ENCODE data around the gene GBF1. TPM values are rescaled to one million over a fixed set of nuclear protein-coding genes. Genes with fewer than 3 reads are reported as not detected.
A peak's percentile ranks its signal among the peaks of the same experiment; 100 is the strongest.

The GBF1 gene
- total RNA-seq, 2 experiments from 2014 or later = 42.2 to 44.0 TPM

- ChIA-PET CTCF (interaction anchor here (1.0 to 4.5 kb wide), 8 partner anchors 12 to 82 kb away, joined by 3 to 42 read pairs (median 4); partner anchors contain the start of gene GBF1), POLR2A (interaction anchor here (0.9 to 4.0 kb wide), 5 partner anchors 17 to 72 kb away, joined by 3 to 63 read pairs (median 8); partner anchors contain the start of gene GBF1)
- intact Hi-C loops (cut with micrococcal nuclease) = loop anchor here (2.0 kb wide), 1 partner anchor 32 kb away; no protein-coding TSS in a partner anchor
- Mint-ChIP-seq H3K9me3 (no peaks in the 10 kb centered on the region), H3K27me3 (no peaks in the 10 kb centered on the region), H3K4me1 (ENCODE audit: low read depth) (peaks cover 74% of the 10 kb centered on the region), H3K36me3 (peaks cover 15% of the 10 kb centered on the region), H3K27ac (peak overlapping the region; percentile 97), H3K4me3 (no peak overlapping the region)
- DNase-seq = no peak
Observed at GRCh38 chr10:102269017-102269416, 23.7 kb downstream of the GBF1 start.

DNA sequence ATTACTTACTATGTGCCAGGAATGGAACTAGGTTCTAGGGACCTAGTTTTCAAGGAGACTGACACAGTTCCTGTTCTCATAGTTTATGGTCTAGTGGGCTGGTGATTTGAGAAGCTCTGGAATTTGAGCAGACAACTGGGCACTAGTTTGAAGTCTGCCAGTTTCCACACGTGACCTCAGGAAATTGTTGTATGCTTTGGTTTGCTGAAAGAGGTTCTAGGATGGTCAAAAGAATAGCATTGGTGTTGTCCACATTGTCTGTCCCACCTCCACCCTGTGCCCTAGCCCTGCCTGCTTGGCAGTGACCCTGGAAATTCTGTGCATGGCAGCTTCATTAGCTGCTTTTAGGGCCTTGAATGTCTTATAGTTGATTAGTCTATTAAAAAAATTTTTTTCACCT is 28.7 kb downstream of the GBF1 start:
- peaks cover 34% of the 10 kb centered on the region for H3K4me1 Mint-ChIP-seq (ENCODE audit: low read depth)
- H3K27ac Mint-ChIP-seq = no peak overlapping the region
- intact Hi-C loops (cut with micrococcal nuclease) = no loop called here
- no peak overlapping the region for H3K4me3 Mint-ChIP-seq
- no peaks in the 10 kb centered on the region for H3K9me3 Mint-ChIP-seq
- no peaks in the 10 kb centered on the region for H3K27me3 Mint-ChIP-seq
- DNase-seq = no peak
- peaks cover 10% of the 10 kb centered on the region for H3K36me3 Mint-ChIP-seq
- ChIA-PET CTCF (interaction anchor here (0.8 kb wide), 1 partner anchor 26 kb away, joined by 3 read pairs; no protein-coding TSS in a partner anchor), POLR2A (no interaction called here)

DNA sequence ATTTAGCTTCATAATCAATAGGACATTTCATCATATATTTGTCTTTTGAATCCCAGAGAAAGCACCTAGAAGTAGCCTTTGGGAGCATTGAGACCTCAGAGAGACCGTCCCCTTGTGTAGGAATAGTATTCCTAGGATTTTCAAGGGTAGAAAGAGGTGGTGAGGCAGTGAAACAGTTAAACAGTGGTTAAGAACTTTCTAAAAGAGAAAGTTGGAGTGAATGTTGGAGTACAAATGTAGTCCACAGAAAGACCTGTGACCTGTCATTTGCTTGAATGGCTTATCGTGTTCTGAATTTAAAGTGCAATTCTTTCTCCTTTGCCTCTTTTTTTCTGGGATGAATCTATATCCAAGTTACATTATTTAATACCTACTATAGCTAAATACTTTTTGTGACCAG is 30.0 kb downstream of the GBF1 start:
- peaks cover 38% of the 10 kb centered on the region for H3K4me1 Mint-ChIP-seq (ENCODE audit: low read depth)
- no peak overlapping the region for H3K4me3 Mint-ChIP-seq
- no peak overlapping the region for H3K27ac Mint-ChIP-seq
- POLR2A ChIA-PET = no interaction called here
- H3K9me3 Mint-ChIP-seq = no peaks in the 10 kb centered on the region
- H3K27me3 Mint-ChIP-seq = no peaks in the 10 kb centered on the region
- DNase-seq = no peak
- peaks cover 8% of the 10 kb centered on the region for H3K36me3 Mint-ChIP-seq
- CTCF ChIA-PET = interaction anchor here (1.5 kb wide), 2 partner anchors 45 to 77 kb away, joined by 4 to 5 read pairs; no protein-coding TSS in a partner anchor
- intact Hi-C loops (cut with micrococcal nuclease) = no loop called here

- H3K4me3 Mint-ChIP-seq = no peak overlapping the region
- intact Hi-C loops (cut with micrococcal nuclease) = no loop called here
- no peaks in the 10 kb centered on the region for H3K9me3 Mint-ChIP-seq
- H3K4me1 Mint-ChIP-seq (ENCODE audit: low read depth) = peaks cover 46% of the 10 kb centered on the region
- peaks cover 10% of the 10 kb centered on the region for H3K36me3 Mint-ChIP-seq
- ChIA-PET CTCF (interaction anchor here (0.8 to 1.9 kb wide), 5 partner anchors 11 to 154 kb away, joined by 3 to 9 read pairs (median 6); no protein-coding TSS in a partner anchor), POLR2A (no interaction called here)
- DNase-seq = no peak
- no peak overlapping the region for H3K27ac Mint-ChIP-seq
- no peaks in the 10 kb centered on the region for H3K27me3 Mint-ChIP-seq
Observed at GRCh38 chr10:102279104-102279503, 33.8 kb downstream of the GBF1 start.

- no peak for DNase-seq
- ChIA-PET POLR2A (no interaction called here), CTCF (interaction anchor here (0.7 to 1.9 kb wide), 2 partner anchors 17 to 70 kb away, joined by 3 to 7 read pairs; no protein-coding TSS in a partner anchor)
- Mint-ChIP-seq H3K4me3 (no peak overlapping the region), H3K36me3 (peaks cover 10% of the 10 kb centered on the region), H3K9me3 (no peaks in the 10 kb centered on the region), H3K4me1 (ENCODE audit: low read depth) (peaks cover 60% of the 10 kb centered on the region), H3K27ac (peak overlapping the region; percentile 63), H3K27me3 (no peaks in the 10 kb centered on the region)
- intact Hi-C loops (cut with micrococcal nuclease) = no loop called here
Observed at GRCh38 chr10:102280397-102281101, 35.2 kb downstream of the GBF1 start.

- H3K27ac Mint-ChIP-seq = no peak overlapping the region
- POLR2A ChIA-PET = no interaction called here
- H3K27me3 Mint-ChIP-seq = no peaks in the 10 kb centered on the region
- intact Hi-C loops (cut with micrococcal nuclease) = no loop called here
- H3K4me1 Mint-ChIP-seq (ENCODE audit: low read depth) = peaks cover 65% of the 10 kb centered on the region
- no peaks in the 10 kb centered on the region for H3K9me3 Mint-ChIP-seq
- peaks cover 10% of the 10 kb centered on the region for H3K36me3 Mint-ChIP-seq
- no peak for DNase-seq
- CTCF ChIA-PET = no interaction called here
- no peak overlapping the region for H3K4me3 Mint-ChIP-seq
Observed at GRCh38 chr10:102281102-102281487, 35.8 kb downstream of the GBF1 start.

DNA sequence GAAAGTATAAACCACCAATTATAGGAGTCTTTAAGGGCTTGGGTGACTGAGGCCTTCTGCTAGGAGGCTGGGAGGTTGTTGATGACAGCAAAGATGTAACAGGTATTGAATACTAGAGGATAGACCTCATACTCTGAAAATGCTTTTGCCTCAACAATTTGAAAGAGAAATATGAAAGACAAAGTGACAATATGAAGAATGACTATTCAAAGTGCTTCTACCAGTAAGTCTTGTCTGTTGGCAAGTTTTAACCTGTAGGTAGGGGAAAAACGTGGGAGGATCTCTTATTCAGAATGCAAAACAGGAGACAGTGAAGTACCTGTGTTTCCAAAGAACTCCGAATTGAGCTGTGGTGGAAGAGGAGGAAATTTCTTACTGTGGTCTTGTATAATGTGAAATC is 38.2 kb downstream of the GBF1 start:
- Mint-ChIP-seq H3K27ac (peak overlapping the region; percentile 93), H3K27me3 (no peaks in the 10 kb centered on the region), H3K9me3 (no peaks in the 10 kb centered on the region), H3K4me1 (ENCODE audit: low read depth) (peaks cover 85% of the 10 kb centered on the region), H3K36me3 (peaks cover 24% of the 10 kb centered on the region), H3K4me3 (peak overlapping the region; percentile 46)
- intact Hi-C loops (cut with micrococcal nuclease) = loop anchor here (1.0 kb wide), 4 partner anchors 15 to 55 kb away; no protein-coding TSS in a partner anchor
- ChIA-PET CTCF (interaction anchor here (0.6 to 4.1 kb wide), 7 partner anchors 12 to 114 kb away, joined by 3 to 32 read pairs (median 7); partner anchors contain the start of gene GBF1), POLR2A (interaction anchor here (0.7 to 6.1 kb wide), 5 partner anchors 15 to 58 kb away, joined by 5 to 63 read pairs (median 6); partner anchors contain the start of gene GBF1)
- peak; percentile 40 for DNase-seq

GRCh38 chr10:102283890-102284289 is 38.6 kb downstream of the GBF1 start:
- peaks cover 23% of the 10 kb centered on the region for H3K36me3 Mint-ChIP-seq
- ChIA-PET POLR2A (interaction anchor here (0.7 to 6.1 kb wide), 6 partner anchors 16 to 58 kb away, joined by 3 to 63 read pairs (median 6); partner anchors contain the start of gene GBF1), CTCF (interaction anchor here (0.6 to 4.1 kb wide), 6 partner anchors 16 to 114 kb away, joined by 3 to 32 read pairs (median 6); partner anchors contain the start of gene GBF1)
- peak overlapping the region; percentile 93 for H3K27ac Mint-ChIP-seq
- DNase-seq = no peak
- intact Hi-C loops (cut with micrococcal nuclease) = loop anchor here (1.0 to 2.0 kb wide), 5 partner anchors 16 to 54 kb away; partner anchors contain the start of gene GBF1
- H3K9me3 Mint-ChIP-seq = no peaks in the 10 kb centered on the region
- peaks cover 85% of the 10 kb centered on the region for H3K4me1 Mint-ChIP-seq (ENCODE audit: low read depth)
- H3K27me3 Mint-ChIP-seq = no peaks in the 10 kb centered on the region
- H3K4me3 Mint-ChIP-seq = peak overlapping the region; percentile 46

GRCh38 chr10:102284531-102284930 is 39.2 kb downstream of the GBF1 start:
- Mint-ChIP-seq H3K27ac (peak overlapping the region; percentile 93), H3K9me3 (no peaks in the 10 kb centered on the region), H3K27me3 (no peaks in the 10 kb centered on the region), H3K4me3 (peak overlapping the region; percentile 46), H3K4me1 (ENCODE audit: low read depth) (peaks cover 89% of the 10 kb centered on the region), H3K36me3 (peaks cover 24% of the 10 kb centered on the region)
- ChIA-PET CTCF (interaction anchor here (0.6 to 4.1 kb wide), 8 partner anchors 13 to 114 kb away, joined by 3 to 32 read pairs (median 6); partner anchors contain the start of gene GBF1), POLR2A (interaction anchor here (0.6 to 6.1 kb wide), 9 partner anchors 16 to 110 kb away, joined by 3 to 63 read pairs (median 6); partner anchors contain the start of gene GBF1)
- no peak for DNase-seq
- intact Hi-C loops (cut with micrococcal nuclease) = loop anchor here (2.0 kb wide), 1 partner anchor 40 kb away; the partner anchor contains the start of gene GBF1

DNA sequence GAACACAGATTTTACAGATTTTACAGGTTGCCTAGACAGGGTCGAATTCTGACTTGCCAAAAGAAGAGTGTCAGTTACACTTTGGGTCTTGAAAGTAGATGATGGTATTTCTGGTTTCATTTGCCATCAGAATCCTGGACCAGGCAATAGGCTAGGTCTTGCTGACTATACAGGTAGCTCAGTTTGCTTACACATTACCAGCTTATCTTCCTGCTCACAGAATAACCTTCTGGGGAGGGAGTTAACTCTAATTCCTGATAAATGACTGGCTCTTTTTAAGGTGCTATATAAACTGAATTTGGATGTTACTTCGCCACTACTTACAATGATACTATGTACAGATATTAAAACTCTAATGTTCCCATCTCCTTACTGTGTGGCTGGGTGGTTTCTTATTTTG is 39.8 kb downstream of the GBF1 start:
- H3K4me1 Mint-ChIP-seq (ENCODE audit: low read depth) = peaks cover 84% of the 10 kb centered on the region
- H3K27me3 Mint-ChIP-seq = no peaks in the 10 kb centered on the region
- DNase-seq = no peak
- intact Hi-C loops (cut with micrococcal nuclease) = loop anchor here (2.0 to 5.0 kb wide), 3 partner anchors 40 to 98 kb away; partner anchors contain the start of gene GBF1
- H3K4me3 Mint-ChIP-seq = peak overlapping the region; percentile 32
- CTCF ChIA-PET = interaction anchor here (0.6 to 4.1 kb wide), 10 partner anchors 9 to 115 kb away, joined by 3 to 32 read pairs (median 4); no protein-coding TSS in a partner anchor
- POLR2A ChIA-PET = interaction anchor here (0.6 to 6.1 kb wide), 7 partner anchors 15 to 110 kb away, joined by 3 to 63 read pairs (median 7); partner anchors contain the start of gene GBF1
- peaks cover 24% of the 10 kb centered on the region for H3K36me3 Mint-ChIP-seq
- H3K27ac Mint-ChIP-seq = peak overlapping the region; percentile 93
- no peaks in the 10 kb centered on the region for H3K9me3 Mint-ChIP-seq

DNA sequence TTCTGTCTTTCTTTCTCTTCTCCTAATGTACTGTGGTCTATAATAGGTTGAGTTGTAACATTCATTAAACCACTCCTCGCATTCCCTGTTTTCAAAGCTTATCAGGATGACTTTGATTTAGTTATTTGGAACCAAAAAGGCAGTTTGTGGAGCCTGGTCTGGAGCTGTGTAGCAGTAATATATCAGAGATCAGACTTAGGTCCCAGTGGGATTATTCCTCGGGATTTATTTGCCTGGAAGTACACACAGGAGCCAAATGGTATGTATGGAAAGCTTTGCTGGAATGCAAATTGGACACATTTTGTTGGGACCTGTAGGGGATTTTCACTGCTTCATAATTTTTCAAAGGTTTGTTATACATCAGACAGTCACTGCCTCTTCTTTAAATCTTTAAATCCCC is 40.9 kb downstream of the GBF1 start:
- Mint-ChIP-seq H3K4me1 (ENCODE audit: low read depth) (peaks cover 77% of the 10 kb centered on the region), H3K4me3 (no peak overlapping the region), H3K36me3 (peaks cover 21% of the 10 kb centered on the region), H3K27me3 (no peaks in the 10 kb centered on the region), H3K9me3 (no peaks in the 10 kb centered on the region), H3K27ac (peak overlapping the region; percentile 93)
- DNase-seq = no peak
- POLR2A ChIA-PET = interaction anchor here (1.4 to 6.1 kb wide), 2 partner anchors 14 to 18 kb away, joined by 3 to 63 read pairs; no protein-coding TSS in a partner anchor
- CTCF ChIA-PET = interaction anchor here (0.7 to 4.1 kb wide), 6 partner anchors 36 to 299 kb away, joined by 3 to 32 read pairs (median 4); no protein-coding TSS in a partner anchor
- intact Hi-C loops (cut with micrococcal nuclease) = loop anchor here (5.0 kb wide), 2 partner anchors 54 to 99 kb away; no protein-coding TSS in a partner anchor

Measured in activated CD4-positive, alpha-beta memory T cell treated with anti-CD3 and anti-CD28 coated beads for 36 hours (primary cell).